Karpas-422 (cell line): ENCODE measurements around the gene NR2E1. TPM values are rescaled to one million over a fixed set of nuclear protein-coding genes. Genes with fewer than 3 reads are reported as not detected.
A peak's percentile ranks its signal among the peaks of the same experiment; 100 is the strongest.

Experiments
- DNase-seq: peaks from one replicate; pipeline ENCODE4 v3.0.0-alpha.2; 2015
- H2AFZ ChIP-seq: fragments of 200-600 bp; sonication (generic); 2 replicates; pipeline ENCODE4 v1.6.1; 2014; ENCODE audit warnings: antibody characterized with exemption, low read length, mixed read lengths
- H3K27ac ChIP-seq: fragments of 200-600 bp; sonication (generic); 2 replicates; pipeline ENCODE4 v1.5.1; 2014; ENCODE audit warnings: mild to moderate bottlenecking, low read length, moderate library complexity
- H3K27me3 ChIP-seq: fragments of 200-600 bp; sonication (generic); 2 replicates; pipeline ENCODE4 v1.6.1; 2014; ENCODE audit warnings: low read length, mixed read lengths
- H3K36me3 ChIP-seq: fragments of 200-600 bp; sonication (generic); 2 replicates; pipeline ENCODE4 v1.6.1; 2014; ENCODE audit warnings: low read length, mixed read lengths; ENCODE audit not compliant: insufficient read depth
- H3K4me1 ChIP-seq: fragments of 200-600 bp; sonication (generic); 2 replicates; pipeline ENCODE4 v1.6.1; 2014; ENCODE audit warnings: mild to moderate bottlenecking, low read length, mixed read lengths
- H3K4me2 ChIP-seq: fragments of 200-600 bp; sonication (generic); 2 replicates; pipeline ENCODE4 v1.6.1; 2014; ENCODE audit warnings: low read length, low read depth, mild to moderate bottlenecking; ENCODE audit not compliant: poor library complexity, severe bottlenecking
- H3K4me3 ChIP-seq: fragments of 200-600 bp; sonication (generic); 2 replicates; pipeline ENCODE4 v1.5.1; 2014; ENCODE audit warnings: mild to moderate bottlenecking, antibody characterized with exemption, low read length, mixed read lengths
- H3K79me2 ChIP-seq: fragments of 200-600 bp; sonication (generic); 2 replicates; pipeline ENCODE4 v1.6.1; 2014; ENCODE audit warnings: mild to moderate bottlenecking, low read length, mixed read lengths
- H3K9ac ChIP-seq: fragments of 200-600 bp; sonication (generic); 2 replicates; pipeline ENCODE4 v1.6.0; 2014; ENCODE audit warnings: low read length
- H3K9me2 ChIP-seq: fragments of 200-600 bp; sonication (generic), shearing (Covaris generic); replicated peaks from 2 replicates; pipeline ENCODE4 v1.6.0; 2014; ENCODE audit warnings: mild to moderate bottlenecking, low read length, moderate library complexity; ENCODE audit not compliant: insufficient read depth
- H3K9me3 ChIP-seq: fragments of 300-700, 200-600 bp; sonication (generic); 2 replicates; pipeline ENCODE4 v1.6.1; 2014; ENCODE audit warnings: low read length, mixed read lengths
- H4K20me1 ChIP-seq: fragments of 200-600 bp; sonication (generic); 2 replicates; pipeline ENCODE4 v1.6.1; 2014; ENCODE audit warnings: mild to moderate bottlenecking, antibody characterized with exemption, low read length, low read depth; ENCODE audit not compliant: insufficient read depth
- total RNA-seq: library from RNA; depleted of rRNA; stranded (reverse); fragments of >200 nt; shearing (Covaris generic); gene quantifications from 2 replicates; pipeline ENCODE4 v1.2.3, GENCODE V29; 2014; ENCODE audit warnings: low replicate concordance

Gene NR2E1
- total RNA-seq, 1 experiment from 2014 or later: not detected

DNA sequence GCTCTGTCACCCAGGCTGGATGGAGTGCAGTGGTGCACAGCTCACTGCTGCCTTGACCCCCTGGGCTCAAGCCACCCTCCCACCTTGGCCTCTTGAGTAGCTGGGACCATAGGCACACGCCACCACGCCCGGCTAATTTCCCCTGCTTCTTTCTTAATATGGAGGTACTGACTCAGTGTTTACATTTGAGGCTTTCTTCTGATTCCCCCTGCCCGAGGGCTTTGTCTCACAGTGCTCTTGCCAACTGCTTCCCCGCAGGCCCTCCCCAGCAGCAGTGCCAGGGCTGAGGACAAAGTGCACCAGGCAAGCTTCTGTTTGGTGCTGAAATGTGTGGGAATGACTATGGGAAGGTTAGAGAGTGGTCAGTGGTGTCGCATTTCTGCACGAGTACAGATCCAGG, 34.8 kb downstream of the NR2E1 start:
- Histone ChIP-seq H3K9me3 (no peaks in the 10 kb centered on the region), H3K36me3 (no peaks in the 10 kb centered on the region), H3K27me3 (no peaks in the 10 kb centered on the region), H3K9me2 (no peaks in the 10 kb centered on the region), H3K9ac (no peak overlapping the region), H3K4me3 (no peak overlapping the region), H3K79me2 (no peaks in the 10 kb centered on the region), H3K27ac (no peak overlapping the region), H2AFZ (no peak overlapping the region), H4K20me1 (no peaks in the 10 kb centered on the region), H3K4me2 (no peak overlapping the region), H3K4me1 (no peaks in the 10 kb centered on the region)
- DNase-seq: no peak

- H3K9me3 ChIP-seq: no peaks in the 10 kb centered on the region
- no peaks in the 10 kb centered on the region for H3K9me2 ChIP-seq
- DNase-seq: no peak
- no peak overlapping the region for H3K27ac ChIP-seq
- H4K20me1 ChIP-seq: no peaks in the 10 kb centered on the region
- H3K27me3 ChIP-seq: no peaks in the 10 kb centered on the region
- H3K79me2 ChIP-seq: no peaks in the 10 kb centered on the region
- no peaks in the 10 kb centered on the region for H3K36me3 ChIP-seq
- no peak overlapping the region for H2AFZ ChIP-seq
- no peak overlapping the region for H3K4me2 ChIP-seq
- no peaks in the 10 kb centered on the region for H3K4me1 ChIP-seq
- no peak overlapping the region for H3K9ac ChIP-seq
- H3K4me3 ChIP-seq: no peak overlapping the region
These were observed 37.6 kb downstream of the NR2E1 start for GRCh38 chr6:108203189-108204112.

GRCh38 chr6:108207013-108207412, 41.2 kb downstream of the NR2E1 start:
- Histone ChIP-seq H3K9me3 (no peaks in the 10 kb centered on the region), H3K4me3 (no peak overlapping the region), H4K20me1 (no peaks in the 10 kb centered on the region), H3K4me1 (no peaks in the 10 kb centered on the region), H3K9me2 (no peaks in the 10 kb centered on the region), H3K36me3 (no peaks in the 10 kb centered on the region), H3K9ac (no peak overlapping the region), H3K79me2 (no peaks in the 10 kb centered on the region), H3K27me3 (no peaks in the 10 kb centered on the region), H3K27ac (no peak overlapping the region), H3K4me2 (no peak overlapping the region), H2AFZ (no peak overlapping the region)
- no peak for DNase-seq

GRCh38 chr6:108209738-108210137, 43.9 kb downstream of the NR2E1 start:
- no peak for DNase-seq
- H3K4me3 ChIP-seq: no peak overlapping the region
- H3K9me2 ChIP-seq: no peaks in the 10 kb centered on the region
- no peaks in the 10 kb centered on the region for H3K4me1 ChIP-seq
- no peaks in the 10 kb centered on the region for H4K20me1 ChIP-seq
- H3K79me2 ChIP-seq: peaks cover 18% of the 10 kb centered on the region
- H3K9ac ChIP-seq: no peak overlapping the region
- no peaks in the 10 kb centered on the region for H3K27me3 ChIP-seq
- no peak overlapping the region for H3K4me2 ChIP-seq
- no peak overlapping the region for H2AFZ ChIP-seq
- H3K27ac ChIP-seq: no peak overlapping the region
- H3K36me3 ChIP-seq: peaks cover 10% of the 10 kb centered on the region; the same call in 1 of the 2 replicates
- H3K9me3 ChIP-seq: no peaks in the 10 kb centered on the region

GRCh38 chr6:108210556-108210955, 44.7 kb downstream of the NR2E1 start:
- H3K27ac ChIP-seq: no peak overlapping the region
- H3K79me2 ChIP-seq: peaks cover 24% of the 10 kb centered on the region
- no peaks in the 10 kb centered on the region for H3K4me1 ChIP-seq
- H3K27me3 ChIP-seq: no peaks in the 10 kb centered on the region
- no peak for DNase-seq
- H3K4me2 ChIP-seq: no peak overlapping the region
- no peaks in the 10 kb centered on the region for H3K9me2 ChIP-seq
- H3K4me3 ChIP-seq: no peak overlapping the region
- no peaks in the 10 kb centered on the region for H3K9me3 ChIP-seq
- H2AFZ ChIP-seq: no peak overlapping the region
- H3K36me3 ChIP-seq: peaks cover 12% of the 10 kb centered on the region; the same call in 1 of the 2 replicates
- no peak overlapping the region for H3K9ac ChIP-seq
- H4K20me1 ChIP-seq: no peaks in the 10 kb centered on the region

DNA sequence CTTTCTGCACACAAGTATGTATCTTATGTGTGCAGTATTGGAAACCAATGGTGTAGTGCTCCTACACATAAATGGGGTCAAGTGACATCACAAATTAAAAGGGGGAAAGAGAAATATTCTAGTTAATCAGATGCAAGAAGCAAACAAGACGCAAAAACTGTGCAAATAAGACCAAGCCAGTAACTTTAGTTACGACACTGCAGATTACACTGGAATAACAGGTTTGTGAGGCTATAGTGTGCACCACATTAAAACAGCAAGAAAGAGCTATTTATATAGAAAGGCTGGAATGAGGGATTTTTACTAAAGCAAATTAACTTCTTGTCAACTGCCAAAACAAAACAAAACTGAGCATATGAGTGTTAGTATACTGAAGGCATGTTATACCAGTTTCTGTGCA, 45.8 kb downstream of the NR2E1 start:
- H4K20me1 ChIP-seq: no peaks in the 10 kb centered on the region
- H3K4me1 ChIP-seq: no peaks in the 10 kb centered on the region
- DNase-seq: peak; percentile 16
- H3K4me3 ChIP-seq: no peak overlapping the region
- H3K27me3 ChIP-seq: no peaks in the 10 kb centered on the region
- no peaks in the 10 kb centered on the region for H3K9me3 ChIP-seq
- no peak overlapping the region for H3K4me2 ChIP-seq
- H2AFZ ChIP-seq: no peak overlapping the region
- H3K9ac ChIP-seq: no peak overlapping the region
- no peaks in the 10 kb centered on the region for H3K9me2 ChIP-seq
- no peak overlapping the region for H3K27ac ChIP-seq
- peaks cover 33% of the 10 kb centered on the region for H3K79me2 ChIP-seq
- H3K36me3 ChIP-seq: peaks cover 18% of the 10 kb centered on the region; the same call in 1 of the 2 replicates

- peaks cover 24% of the 10 kb centered on the region; the same call in 1 of the 2 replicates for H3K36me3 ChIP-seq
- H3K27me3 ChIP-seq: no peaks in the 10 kb centered on the region
- H3K27ac ChIP-seq: peak overlapping the region; percentile 40; the same call in 1 of the 2 replicates
- no peaks in the 10 kb centered on the region for H3K9me3 ChIP-seq
- H3K9ac ChIP-seq: no peak overlapping the region
- H3K79me2 ChIP-seq: peaks cover 74% of the 10 kb centered on the region
- H3K4me3 ChIP-seq: no peak overlapping the region
- H3K9me2 ChIP-seq: no peaks in the 10 kb centered on the region
- H3K4me2 ChIP-seq: no peak overlapping the region
- H4K20me1 ChIP-seq: no peaks in the 10 kb centered on the region
- no peak overlapping the region for H2AFZ ChIP-seq
- no peak for DNase-seq
- H3K4me1 ChIP-seq: peaks cover 60% of the 10 kb centered on the region
These were observed 56.2 kb downstream of the NR2E1 start for GRCh38 chr6:108222064-108222463.

GRCh38 chr6:108222504-108222903, 56.7 kb downstream of the NR2E1 start:
- peaks cover 64% of the 10 kb centered on the region for H3K4me1 ChIP-seq
- no peak overlapping the region for H3K9ac ChIP-seq
- no peak overlapping the region for H3K4me2 ChIP-seq
- no peaks in the 10 kb centered on the region for H3K9me3 ChIP-seq
- no peaks in the 10 kb centered on the region for H3K27me3 ChIP-seq
- no peak for DNase-seq
- no peaks in the 10 kb centered on the region for H4K20me1 ChIP-seq
- no peak overlapping the region for H2AFZ ChIP-seq
- H3K4me3 ChIP-seq: no peak overlapping the region
- peak overlapping the region; percentile 40; the same call in 1 of the 2 replicates for H3K27ac ChIP-seq
- H3K9me2 ChIP-seq: no peaks in the 10 kb centered on the region
- H3K36me3 ChIP-seq: peaks cover 24% of the 10 kb centered on the region; the same call in 1 of the 2 replicates
- H3K79me2 ChIP-seq: peaks cover 70% of the 10 kb centered on the region
